ENCODE results near the gene KRT8. TPM values are rescaled to one million over a fixed set of nuclear protein-coding genes. Genes with fewer than 3 reads are reported as not detected.

KRT8 gene
- total and polyA plus RNA-seq, 2 of the 13 experiments (the other 11 are each of a cell fraction or from before 2014, with no cell fraction given): 498 to 718 TPM

DNA sequence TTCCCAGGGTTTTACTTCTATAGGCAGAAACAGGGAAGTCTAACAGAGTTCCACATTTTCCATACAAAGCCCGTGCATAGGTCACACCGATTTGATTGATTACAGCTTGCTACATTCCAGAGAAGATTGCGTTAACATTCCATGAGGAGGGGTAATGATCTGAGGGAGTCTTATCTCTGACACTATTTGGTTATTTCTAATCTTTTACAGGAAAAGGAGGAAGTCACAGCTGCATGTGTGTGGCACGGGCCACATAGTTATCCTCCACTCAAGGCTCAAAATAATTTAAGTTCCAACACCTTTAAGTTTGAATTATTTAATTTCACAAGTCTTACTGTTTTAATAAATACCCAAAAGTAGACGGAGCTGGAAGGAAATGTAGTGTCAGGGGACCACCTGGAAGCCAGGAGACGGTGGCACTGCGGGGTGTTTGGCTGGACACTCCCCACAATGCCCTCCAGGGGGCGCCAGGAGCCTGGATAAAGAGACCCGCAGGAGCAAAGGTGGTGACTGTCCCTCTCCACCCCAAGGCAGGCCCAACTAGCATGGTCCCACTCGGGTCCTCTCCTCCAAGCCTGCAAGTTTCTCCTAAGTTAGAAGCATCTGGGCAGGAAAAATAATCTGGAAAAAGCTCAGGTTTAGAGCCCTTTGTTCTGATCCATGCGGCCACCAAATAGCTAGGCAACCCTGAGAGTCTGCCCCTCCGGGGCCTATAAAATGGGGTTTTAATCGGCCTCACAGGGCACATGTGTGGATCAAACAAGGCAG is 20.2 kb downstream of the KRT8 start (continued):
- TF ChIP-seq RARA (CRISPR knock-in tag; IDR thresholded peaks at IDR 0.05) (0 out of 2 replicates have a peak, but pooled peaks have one; percentile 53), SOX13 (IDR thresholded peaks at IDR 0.05) (no peak), SOX13 (CRISPR knock-in tag; conservative IDR thresholded peaks at IDR 0.05 in 1 of 2, IDR thresholded peaks at IDR 0.05 in 1 of 2) (peak in 1 of 2 experiments; percentile 90; a peak in 2 of 4 replicates), YEATS4 (CRISPR knock-in tag; IDR thresholded peaks at IDR 0.05; ENCODE audit: borderline replicate concordance) (peak; percentile 64; the same call in 1 of the 2 replicates), MEIS1 (CRISPR knock-in tag; IDR thresholded peaks at IDR 0.05; ENCODE audit: borderline replicate concordance) (peak; percentile 74; the same call in 1 of the 2 replicates), MED1 (CRISPR knock-in tag; IDR thresholded peaks at IDR 0.05) (peak; percentile 69), ZNF207 (IDR thresholded peaks at IDR 0.05; ENCODE audit: borderline replicate concordance) (no peak), HDAC1 (CRISPR knock-in tag; IDR thresholded peaks at IDR 0.05) (peak; percentile 49; the same call in 1 of the 2 replicates), CEBPG (CRISPR knock-in tag; IDR thresholded peaks at IDR 0.05) (peak; percentile 97), ZKSCAN8 (CRISPR knock-in tag; IDR thresholded peaks at IDR 0.05; ENCODE audit: borderline replicate concordance) (peak; percentile 79; the same call in 1 of the 2 replicates), ATF1 (CRISPR knock-in tag; IDR thresholded peaks at IDR 0.05) (0 out of 2 replicates have a peak, but pooled peaks have one; percentile 30), ELF1 (CRISPR knock-in tag; IDR thresholded peaks at IDR 0.05) (peak; percentile 49; the same call in 1 of the 2 replicates), REPIN1 (CRISPR knock-in tag; IDR thresholded peaks at IDR 0.05; ENCODE audit: borderline replicate concordance, low read depth) (peak; percentile 55; the same call in 1 of the 2 replicates), NONO (IDR thresholded peaks at IDR 0.05) (no peak), NONO (CRISPR knock-in tag; conservative IDR thresholded peaks at IDR 0.05) (0 out of 2 replicates have a peak, but pooled peaks have one; percentile 47), TMF1 (CRISPR knock-in tag; IDR thresholded peaks at IDR 0.05; ENCODE audit: low read depth) (no peak), KAT8 (CRISPR knock-in tag; IDR thresholded peaks at IDR 0.05) (peak; percentile 44), CREM (IDR thresholded peaks at IDR 0.05) (peak; percentile 85; the same call in 1 of the 2 replicates), CREM (CRISPR knock-in tag; IDR thresholded peaks at IDR 0.05) (no peak), NR2F2 (IDR thresholded peaks at IDR 0.05; ENCODE audit: borderline replicate concordance, low read depth) (peak; percentile 67)
- TF ChIP-seq, protein P1, sequence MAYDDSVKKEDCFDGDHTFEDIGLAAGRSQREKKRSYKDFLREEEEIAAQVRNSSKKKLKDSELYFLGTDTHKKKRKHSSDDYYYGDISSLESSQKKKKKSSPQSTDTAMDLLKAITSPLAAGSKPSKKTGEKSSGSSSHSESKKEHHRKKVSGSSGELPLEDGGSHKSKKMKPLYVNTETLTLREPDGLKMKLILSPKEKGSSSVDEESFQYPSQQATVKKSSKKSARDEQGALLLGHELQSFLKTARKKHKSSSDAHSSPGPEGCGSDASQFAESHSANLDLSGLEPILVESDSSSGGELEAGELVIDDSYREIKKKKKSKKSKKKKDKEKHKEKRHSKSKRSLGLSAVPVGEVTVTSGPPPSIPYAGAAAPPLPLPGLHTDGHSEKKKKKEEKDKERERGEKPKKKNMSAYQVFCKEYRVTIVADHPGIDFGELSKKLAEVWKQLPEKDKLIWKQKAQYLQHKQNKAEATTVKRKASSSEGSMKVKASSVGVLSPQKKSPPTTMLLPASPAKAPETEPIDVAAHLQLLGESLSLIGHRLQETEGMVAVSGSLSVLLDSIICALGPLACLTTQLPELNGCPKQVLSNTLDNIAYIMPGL (CRISPR knock-in tag; IDR thresholded peaks at IDR 0.05; ENCODE audit: borderline replicate concordance in 1 of 2, low read depth in 1 of 2): peak; percentile 44 to 57; a peak in 1 of 4 replicates
- TF ChIP-seq, protein P2, sequence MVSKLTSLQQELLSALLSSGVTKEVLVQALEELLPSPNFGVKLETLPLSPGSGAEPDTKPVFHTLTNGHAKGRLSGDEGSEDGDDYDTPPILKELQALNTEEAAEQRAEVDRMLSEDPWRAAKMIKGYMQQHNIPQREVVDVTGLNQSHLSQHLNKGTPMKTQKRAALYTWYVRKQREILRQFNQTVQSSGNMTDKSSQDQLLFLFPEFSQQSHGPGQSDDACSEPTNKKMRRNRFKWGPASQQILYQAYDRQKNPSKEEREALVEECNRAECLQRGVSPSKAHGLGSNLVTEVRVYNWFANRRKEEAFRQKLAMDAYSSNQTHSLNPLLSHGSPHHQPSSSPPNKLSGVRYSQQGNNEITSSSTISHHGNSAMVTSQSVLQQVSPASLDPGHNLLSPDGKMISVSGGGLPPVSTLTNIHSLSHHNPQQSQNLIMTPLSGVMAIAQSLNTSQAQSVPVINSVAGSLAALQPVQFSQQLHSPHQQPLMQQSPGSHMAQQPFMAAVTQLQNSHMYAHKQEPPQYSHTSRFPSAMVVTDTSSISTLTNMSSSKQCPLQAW (CRISPR knock-in tag; IDR thresholded peaks at IDR 0.05): 0 out of 2 replicates have a peak, but pooled peaks have one; percentile 26
- TF ChIP-seq, protein P3, sequence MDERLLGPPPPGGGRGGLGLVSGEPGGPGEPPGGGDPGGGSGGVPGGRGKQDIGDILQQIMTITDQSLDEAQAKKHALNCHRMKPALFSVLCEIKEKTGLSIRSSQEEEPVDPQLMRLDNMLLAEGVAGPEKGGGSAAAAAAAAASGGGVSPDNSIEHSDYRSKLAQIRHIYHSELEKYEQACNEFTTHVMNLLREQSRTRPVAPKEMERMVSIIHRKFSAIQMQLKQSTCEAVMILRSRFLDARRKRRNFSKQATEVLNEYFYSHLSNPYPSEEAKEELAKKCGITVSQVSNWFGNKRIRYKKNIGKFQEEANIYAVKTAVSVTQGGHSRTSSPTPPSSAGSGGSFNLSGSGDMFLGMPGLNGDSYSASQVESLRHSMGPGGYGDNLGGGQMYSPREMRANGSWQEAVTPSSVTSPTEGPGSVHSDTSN (CRISPR knock-in tag; IDR thresholded peaks at IDR 0.05): peak; percentile 47; the same call in 1 of the 2 replicates
- TF ChIP-seq, protein P4, sequence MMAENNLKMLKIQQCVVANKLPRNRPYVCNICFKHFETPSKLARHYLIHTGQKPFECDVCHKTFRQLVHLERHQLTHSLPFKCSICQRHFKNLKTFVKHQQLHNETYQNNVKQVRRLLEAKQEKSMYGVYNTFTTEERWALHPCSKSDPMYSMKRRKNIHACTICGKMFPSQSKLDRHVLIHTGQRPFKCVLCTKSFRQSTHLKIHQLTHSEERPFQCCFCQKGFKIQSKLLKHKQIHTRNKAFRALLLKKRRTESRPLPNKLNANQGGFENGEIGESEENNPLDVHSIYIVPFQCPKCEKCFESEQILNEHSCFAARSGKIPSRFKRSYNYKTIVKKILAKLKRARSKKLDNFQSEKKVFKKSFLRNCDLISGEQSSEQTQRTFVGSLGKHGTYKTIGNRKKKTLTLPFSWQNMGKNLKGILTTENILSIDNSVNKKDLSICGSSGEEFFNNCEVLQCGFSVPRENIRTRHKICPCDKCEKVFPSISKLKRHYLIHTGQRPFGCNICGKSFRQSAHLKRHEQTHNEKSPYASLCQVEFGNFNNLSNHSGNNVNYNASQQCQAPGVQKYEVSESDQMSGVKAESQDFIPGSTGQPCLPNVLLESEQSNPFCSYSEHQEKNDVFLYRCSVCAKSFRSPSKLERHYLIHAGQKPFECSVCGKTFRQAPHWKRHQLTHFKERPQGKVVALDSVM (CRISPR knock-in tag; IDR thresholded peaks at IDR 0.05): peak; percentile 5; the same call in 1 of the 2 replicates
